NCI-H1930 (cell line): ENCODE data around the gene PLEKHH2.
"Not testable (repeated sequence)": the region's sequence is repeated elsewhere in the genome, so short reads cannot be mapped to it uniquely, and the experiment has no call there.

Experiments used
- DNase-seq, 2 experiments: peaks; one replicate each; lab custom pipeline; 2025; lab: John Stamatoyannopoulos, UW

The PLEKHH2 gene

DNA sequence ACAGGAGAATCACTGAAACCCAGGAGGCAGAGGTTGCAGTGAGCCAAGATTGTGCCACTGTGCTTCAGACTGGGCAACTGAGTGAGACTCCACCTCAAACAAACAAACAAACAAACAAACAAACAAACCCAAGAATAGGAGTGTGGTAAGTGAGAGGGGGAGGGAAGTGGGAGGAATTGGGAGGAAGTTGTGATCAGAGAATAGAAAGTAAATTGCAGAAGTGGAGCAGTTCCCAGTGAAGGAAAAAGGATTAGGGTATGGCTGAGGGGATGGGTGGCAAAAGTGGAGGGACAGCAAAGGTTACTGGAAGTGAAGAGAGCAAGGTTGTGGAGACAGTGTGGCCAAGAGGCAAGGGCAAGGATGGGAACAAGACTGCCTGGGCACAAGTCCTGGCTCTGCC is 80.3 kb downstream of the PLEKHH2 start:
- DNase-seq, result no peak

GRCh38 chr2:43718530-43719124 is 81.6 kb downstream of the PLEKHH2 start:
- no peak for DNase-seq

DNA sequence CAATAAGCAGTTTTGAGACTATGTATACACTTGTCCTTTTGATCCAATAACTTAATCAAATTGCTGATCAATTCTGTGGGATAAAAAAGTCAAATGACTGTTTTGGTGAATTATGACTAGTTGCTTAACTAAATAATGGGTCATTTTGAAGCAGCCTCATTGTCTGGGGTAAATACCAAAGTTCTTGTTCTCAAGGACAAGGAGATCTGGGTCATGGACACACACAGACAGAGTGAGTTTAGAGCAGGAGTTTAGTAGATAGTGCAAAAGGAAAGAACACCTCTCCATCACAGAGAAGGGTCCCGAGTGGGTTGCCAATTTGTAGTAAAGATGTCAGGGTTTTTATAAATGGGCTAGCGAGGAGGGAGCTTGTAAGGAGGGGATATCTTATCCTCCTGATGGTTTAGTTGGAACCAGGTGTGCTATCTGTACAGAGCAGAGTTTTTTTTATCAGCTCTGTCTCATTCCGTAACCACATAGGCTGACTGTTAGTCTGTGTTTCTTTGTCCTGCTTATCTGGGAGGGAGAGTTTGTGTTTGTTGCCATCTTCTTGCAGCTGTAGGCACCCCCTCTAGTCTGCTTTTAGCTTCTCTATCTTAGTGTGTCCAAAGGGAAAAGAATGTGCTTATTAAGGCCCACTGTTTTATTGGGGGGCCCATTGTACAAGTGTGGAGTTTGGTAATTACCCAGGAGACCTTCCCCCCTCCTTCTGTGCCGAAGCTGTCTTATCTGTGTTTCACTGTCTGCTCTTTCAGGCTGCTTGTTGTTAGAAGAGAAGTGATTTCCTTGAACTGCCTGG is 87.9 kb downstream of the PLEKHH2 start:
- DNase-seq, result no peak

GRCh38 chr2:43725711-43726246 is 88.7 kb downstream of the PLEKHH2 start:
- DNase-seq, result no peak

DNA sequence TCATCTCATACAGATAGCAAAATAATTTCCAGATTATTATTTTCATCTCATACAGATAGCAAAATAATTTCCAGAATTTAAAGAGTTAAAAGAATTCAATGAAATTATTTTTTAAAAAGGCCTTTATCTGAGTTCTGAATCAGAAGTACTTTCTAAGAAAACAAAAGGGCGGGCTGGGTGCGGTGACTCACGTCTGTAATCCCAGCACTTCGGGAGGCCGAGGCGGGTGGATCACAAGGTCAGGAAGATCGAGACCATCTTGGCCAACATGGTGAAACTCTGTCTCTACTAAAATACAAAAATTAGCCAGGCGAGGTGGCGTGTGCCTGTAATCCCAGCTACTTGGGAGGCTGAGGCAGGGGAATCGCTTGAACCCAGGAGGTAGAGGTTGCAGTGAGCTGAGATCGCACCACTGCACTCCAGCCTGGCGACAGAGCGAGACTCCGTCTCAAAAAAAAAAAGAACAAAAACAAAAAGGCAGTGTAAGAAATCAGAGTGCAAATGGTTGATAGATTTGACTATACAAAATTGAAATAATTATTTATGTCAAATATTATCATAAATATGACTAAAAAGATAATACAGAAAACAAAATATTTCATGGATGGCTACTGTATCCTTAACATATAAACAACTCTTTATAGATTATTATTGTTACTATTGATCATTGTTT is 90.0 kb downstream of the PLEKHH2 start:
- DNase-seq, result not testable (repeated sequence)

DNA sequence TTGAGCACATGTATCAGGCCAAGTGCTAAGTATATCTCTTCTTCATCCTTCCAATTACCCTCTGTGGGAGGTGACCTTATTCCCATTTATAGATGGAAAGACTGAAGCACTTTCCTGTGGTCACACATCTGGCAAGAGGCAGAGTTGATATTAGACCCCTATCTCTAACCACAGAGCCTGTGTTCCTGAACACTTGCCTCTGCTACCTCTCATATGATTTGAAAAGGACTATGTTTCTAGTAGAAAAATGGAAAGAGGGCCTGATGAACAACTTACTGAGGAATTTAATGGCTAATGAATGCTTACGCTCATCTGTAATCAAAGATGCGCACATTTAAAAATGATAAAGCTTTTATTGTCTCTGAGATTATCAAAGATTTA is 90.6 kb downstream of the PLEKHH2 start:
- DNase-seq, result no peak

GRCh38 chr2:43729491-43730174 is 92.6 kb downstream of the PLEKHH2 start:
- DNase-seq, result no peak

- no peak for DNase-seq
These were observed 94.2 kb downstream of the PLEKHH2 start for GRCh38 chr2:43731211-43731610.

DNA sequence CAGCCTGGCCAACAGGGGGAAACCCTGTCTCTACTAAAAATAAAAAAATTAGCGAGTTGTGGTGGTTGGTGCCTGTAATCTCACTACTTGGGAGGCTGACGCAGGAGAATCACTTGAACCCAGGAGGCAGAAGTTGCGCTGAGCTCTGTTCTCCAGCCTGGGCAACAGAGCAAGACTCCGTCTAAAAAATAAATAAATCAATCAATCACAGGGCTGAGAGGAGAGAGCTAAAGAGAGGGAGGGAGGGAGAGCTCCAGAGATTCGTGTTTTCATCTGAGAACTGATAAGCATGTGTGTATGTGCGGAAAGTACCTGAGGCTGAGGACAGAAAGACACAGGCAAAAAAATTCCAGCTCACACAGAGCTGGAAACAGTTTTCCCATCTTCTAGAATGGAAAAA is 99.6 kb downstream of the PLEKHH2 start:
- no peak for DNase-seq

DNA sequence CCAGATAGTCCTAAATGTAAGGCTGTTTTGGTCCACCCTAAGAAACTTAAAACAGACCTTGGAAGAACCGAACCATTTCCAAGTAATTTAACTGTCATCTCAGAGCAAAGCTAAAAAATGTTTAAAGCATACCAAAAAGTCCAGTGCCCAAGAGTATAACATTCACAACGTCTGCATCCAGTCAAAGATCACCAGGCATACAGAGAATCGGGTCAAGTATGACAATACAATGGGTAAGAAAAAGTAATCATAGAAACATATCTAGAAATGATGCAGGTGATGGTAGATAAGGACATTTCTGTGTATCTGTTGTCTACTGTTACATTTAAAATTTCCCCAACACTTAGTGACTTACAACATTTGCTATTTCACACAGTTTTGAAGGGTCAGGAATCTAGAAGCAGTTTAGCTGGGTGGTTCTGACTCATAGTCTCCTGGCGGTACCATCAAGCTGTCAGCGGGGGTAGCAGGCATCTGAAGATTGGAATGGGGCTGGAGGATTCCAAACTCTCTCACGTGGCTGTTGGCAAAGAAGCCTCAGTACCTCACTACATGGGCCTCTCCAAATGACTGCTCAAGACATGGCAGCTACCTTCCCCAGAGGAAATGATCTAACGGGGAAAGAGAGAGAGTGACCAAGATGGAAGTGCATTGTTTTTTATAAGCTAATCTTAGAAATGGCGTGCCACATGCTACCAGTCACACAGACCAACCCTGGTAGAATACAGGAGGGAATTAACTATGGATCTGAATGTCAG is 100.2 kb downstream of the PLEKHH2 start:
- DNase-seq, result no peak

- no peak for DNase-seq
These were observed 100.8 kb downstream of the PLEKHH2 start for GRCh38 chr2:43737855-43738254.

GRCh38 chr2:43738257-43738656 is 101.2 kb downstream of the PLEKHH2 start:
- no peak for DNase-seq

- no peak for DNase-seq
These were observed 106.6 kb downstream of the PLEKHH2 start for GRCh38 chr2:43743706-43744105.

GRCh38 chr2:43745457-43745856 is 108.4 kb downstream of the PLEKHH2 start:
- DNase-seq, result no peak

- no peak for DNase-seq
These were observed 111.3 kb downstream of the PLEKHH2 start for GRCh38 chr2:43748333-43748732.

- DNase-seq, result no peak
These were observed 112.5 kb downstream of the PLEKHH2 start for GRCh38 chr2:43749583-43749982.

GRCh38 chr2:43751476-43751990 is 114.5 kb downstream of the PLEKHH2 start:
- DNase-seq, result no peak

GRCh38 chr2:43752302-43752701 is 115.2 kb downstream of the PLEKHH2 start:
- no peak for DNase-seq

DNA sequence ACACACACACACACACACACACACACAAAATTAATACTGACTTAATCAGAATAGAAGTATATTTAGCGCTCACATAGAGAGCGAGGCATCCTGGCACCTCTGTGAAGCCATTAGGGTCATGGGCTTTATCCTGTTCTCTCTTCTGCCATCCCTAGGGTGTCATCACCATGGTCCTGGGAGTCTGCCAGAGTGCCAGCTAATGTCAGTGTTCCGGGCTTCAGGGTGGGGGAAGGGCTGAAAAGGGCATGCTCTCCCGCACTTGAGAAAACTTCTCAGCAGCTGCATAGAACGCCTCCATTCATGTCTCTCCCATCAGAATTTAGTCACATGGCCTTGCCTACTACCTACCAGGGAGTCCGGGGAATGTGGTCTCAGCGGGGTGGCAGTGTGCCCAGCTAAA is 117.1 kb downstream of the PLEKHH2 start:
- no peak for DNase-seq

- no peak for DNase-seq
These were observed 121.7 kb downstream of the PLEKHH2 start for GRCh38 chr2:43758739-43759138.

DNA sequence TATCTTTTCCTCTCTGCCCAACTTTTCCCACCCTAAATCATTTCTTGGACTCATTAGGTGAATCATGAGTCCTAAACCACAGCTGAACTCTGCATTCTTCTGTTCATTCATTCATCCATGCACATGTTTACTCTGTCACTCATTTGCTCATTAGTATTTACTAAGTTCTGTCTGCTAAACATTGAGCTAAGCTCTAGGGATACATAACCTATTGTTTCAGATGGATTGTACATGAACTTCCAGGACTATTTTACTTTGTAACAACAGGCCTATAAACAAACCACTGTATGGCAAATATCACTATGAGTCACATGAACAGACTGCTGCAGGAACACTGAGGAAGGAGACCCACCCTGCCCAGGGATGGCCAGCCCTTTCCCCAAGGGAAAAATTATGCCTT is 122.1 kb downstream of the PLEKHH2 start:
- DNase-seq, result peak in 1 of 2 experiments; percentile 21
